COR-L47 (cell line): Measurements from ENCODE around the gene RASGRF2.
A peak's percentile ranks its signal among the peaks of the same experiment; 100 is the strongest.

Experiments
- DNase-seq: peaks from one replicate; lab custom pipeline; 2025; lab: John Stamatoyannopoulos, UW

RASGRF2 gene

GRCh38 chr5:80955082-80955590, 5.0 kb upstream of the RASGRF2 start:
- DNase-seq, result no peak

DNA sequence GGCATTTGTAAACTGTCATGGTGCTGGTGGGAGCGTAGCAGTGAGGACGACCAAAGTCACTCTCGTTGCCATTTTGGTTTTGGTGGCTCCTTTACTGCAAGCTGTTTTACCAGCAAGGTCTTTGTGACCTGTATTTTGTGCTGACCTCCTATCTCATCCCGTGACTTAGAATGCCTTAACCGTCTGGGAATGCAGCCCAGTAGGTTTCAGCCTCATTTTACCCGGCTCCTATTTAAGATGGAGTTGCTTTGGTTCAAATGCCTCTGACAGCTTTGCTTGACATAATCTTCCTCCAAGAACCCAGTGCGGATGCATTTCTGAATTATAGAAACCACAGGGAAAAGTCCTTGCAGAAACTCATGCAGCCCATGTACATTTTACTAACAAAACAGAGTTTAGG, 3.9 kb upstream of the RASGRF2 start:
- no peak for DNase-seq

DNA sequence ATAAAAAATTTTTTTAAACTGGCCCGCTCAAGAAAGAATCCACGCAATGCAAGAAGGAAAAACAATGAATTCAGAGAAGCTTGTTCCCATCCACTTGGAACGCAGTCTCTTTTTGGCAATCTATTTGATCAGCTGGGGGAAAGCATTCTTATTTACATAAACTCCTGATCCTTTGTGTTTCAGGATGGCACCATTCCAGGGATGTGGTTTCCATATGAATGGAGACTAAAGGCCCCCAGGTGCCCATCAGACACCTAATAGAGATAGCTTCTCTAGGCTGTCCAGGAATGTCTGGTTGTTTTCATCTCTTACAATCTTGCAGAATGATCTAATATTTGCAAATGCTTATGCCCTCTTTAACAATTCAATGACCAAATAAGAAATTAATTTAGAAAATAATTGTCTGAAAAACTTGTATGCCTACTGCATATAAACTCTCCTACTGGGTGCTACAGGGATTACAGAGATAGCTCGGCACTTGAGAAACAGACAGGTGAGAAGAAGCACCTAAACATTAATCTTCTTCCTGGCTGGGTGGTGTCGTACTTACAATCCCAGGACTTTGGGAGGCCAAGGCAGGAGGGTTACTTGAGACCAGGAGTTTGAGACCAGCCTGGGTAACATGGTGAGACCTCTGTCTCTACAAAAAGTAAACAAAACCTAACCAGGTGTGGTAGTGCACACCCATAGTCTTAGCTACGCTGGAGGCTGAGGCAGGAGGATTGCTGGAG, 3.0 kb upstream of the RASGRF2 start:
- DNase-seq, result peak; percentile 93

DNA sequence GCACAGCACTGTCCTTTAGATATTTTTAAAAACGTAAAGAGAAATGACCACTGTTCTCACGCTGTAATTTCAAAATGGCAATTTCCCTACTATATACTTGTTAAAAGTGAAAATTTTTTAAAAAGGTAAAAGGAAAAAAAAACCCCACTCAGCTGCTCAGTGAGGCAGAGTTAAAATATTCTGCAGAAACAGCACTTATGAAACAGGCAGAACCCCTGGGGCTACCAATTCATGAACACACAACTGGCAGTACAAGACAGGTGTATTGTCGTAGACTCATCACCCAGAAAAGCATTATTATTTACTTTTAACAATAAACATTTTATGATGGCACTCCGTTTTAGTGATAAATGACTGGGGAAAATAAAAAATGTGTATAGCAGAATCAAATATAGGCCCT, 1.5 kb upstream of the RASGRF2 start:
- peak; percentile 63 for DNase-seq

DNA sequence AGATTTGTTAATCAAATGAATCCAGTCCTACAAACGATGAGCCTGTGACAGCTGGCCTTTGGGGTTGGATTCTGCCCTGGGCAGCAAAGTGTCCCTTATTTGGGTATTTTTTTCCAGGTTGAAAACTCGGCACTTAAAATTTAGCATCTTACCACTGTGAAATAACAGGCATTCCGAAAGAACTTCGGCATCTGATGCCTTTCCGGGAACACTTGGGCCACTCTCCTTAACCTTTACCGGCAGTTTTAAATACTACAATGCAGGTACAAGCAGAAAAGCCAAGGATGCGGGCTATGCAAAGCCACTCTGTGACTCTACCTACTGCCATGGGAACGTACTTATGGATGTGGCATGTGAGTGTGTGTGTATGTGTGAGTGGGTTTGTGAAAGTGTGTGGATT, 1.0 kb upstream of the RASGRF2 start:
- DNase-seq, result no peak

- peak; percentile 7 for DNase-seq
Observed at GRCh38 chr5:80960531-80961375, 590 bp downstream of the RASGRF2 start.

GRCh38 chr5:80961376-80962281, 1.5 kb downstream of the RASGRF2 start:
- DNase-seq, result no peak

DNA sequence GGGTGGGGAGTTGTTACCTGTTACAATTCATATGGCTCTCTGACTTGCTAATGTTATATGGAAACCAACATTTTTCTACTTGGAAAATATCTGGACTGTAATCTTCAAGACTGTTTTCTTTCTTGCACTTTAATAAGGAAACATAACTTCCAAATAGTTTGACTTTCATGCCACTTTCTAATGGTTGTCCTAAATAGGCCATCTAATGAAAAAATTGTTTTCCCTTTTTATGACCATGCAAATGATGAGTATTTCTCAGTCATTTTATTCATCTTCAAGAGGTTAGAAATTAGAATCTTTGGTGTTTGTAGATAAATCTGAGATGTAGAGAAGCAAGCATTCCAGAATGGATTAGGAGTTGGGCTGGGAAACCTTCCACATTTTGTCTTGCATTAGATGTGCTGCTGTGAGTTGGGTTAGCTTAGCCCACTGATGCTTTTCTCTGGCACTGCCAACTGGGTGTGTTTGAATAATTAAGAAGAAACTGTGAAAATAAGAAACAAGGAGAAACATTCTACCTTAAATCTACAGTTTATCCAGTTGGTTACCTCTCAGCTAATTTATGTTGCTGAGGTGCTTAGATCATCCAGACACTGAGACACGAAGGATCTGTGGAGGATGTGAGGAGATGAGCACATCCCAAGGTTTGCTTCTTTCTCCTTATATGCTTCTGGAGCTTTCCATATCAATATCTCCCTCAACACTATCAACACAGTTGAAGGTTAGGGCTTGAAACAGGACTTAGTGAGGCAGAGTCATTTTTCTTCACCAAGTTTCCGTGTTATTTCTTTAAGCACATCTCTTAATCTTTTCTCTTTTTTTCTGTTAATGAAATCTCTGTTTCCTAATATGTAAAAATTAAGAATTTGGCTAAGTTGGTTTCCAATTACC, 2.7 kb downstream of the RASGRF2 start:
- DNase-seq, result no peak

- no peak for DNase-seq
Observed at GRCh38 chr5:80963521-80963895, 3.3 kb downstream of the RASGRF2 start.

GRCh38 chr5:80963966-80964481, 3.9 kb downstream of the RASGRF2 start:
- DNase-seq, result no peak

DNA sequence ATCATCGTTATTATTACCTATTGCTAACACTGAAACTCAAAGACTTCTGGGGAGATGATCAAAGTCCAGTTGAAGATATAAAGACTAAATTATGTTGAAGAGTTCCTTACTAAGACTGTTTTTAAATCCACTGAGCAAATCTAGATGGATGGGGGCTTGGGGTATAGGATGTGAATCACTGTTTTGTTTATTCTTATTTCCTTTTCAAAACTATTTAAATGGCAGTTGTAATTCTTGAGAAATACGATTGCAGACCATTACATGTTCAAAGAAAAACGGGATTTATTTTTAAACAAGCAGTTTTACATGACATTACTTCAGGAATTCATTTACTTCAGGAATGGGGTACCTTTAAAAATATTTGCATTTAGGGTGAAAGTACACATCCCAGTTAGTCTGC, 4.3 kb downstream of the RASGRF2 start:
- no peak for DNase-seq

- no peak for DNase-seq
Observed at GRCh38 chr5:80964919-80965318, 4.8 kb downstream of the RASGRF2 start.

DNA sequence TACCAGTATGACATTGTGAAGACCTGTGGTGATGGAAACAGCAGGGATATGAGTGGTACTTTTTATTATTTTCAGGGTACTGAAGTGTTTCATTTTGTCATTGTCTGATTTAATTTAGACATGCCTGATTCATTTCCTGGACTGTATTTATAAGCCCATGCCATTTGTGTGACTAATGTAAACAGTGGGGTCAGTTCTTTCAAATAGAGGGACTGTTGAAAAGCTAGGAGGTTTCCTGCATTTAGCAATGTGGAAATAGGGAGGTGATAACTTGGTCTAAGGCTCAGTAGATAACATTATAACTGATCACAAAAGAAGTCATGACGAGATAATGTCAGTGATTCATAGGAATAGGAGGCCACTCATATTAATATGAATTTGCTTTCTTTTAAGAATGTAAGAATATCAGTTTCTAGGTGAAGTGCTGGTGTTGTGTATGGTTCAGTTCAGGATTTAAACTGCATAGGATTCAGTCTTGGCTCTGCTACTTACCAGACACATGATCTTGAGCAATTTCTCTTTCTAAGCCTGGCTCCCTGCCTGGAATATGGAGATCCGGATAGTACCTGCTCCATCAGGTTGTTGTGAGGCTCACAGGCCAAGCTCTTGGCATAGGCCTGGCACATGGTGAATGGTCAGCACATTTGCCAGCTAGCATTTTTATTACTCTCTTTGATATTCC, 7.5 kb downstream of the RASGRF2 start:
- peak; percentile 3 for DNase-seq

DNA sequence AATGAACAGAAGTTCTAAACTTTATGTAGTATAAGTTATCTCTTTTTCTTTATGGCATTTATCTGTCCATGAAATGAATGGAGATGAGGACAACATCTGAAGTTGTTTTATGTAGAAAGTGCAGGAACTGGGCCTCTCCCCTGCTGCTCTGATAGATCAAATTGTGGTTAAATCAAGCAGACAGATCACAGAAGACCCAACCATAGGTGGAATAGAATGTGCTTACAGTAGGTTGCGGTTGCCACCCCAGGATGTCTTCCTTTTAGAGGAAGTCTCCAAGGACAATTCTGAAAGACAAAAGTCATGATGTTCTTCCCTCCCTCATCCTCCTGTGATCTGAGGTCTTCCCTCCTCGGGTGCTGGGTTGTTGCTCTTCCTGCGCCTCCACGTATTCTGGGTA, 12.9 kb downstream of the RASGRF2 start:
- no peak for DNase-seq

DNA sequence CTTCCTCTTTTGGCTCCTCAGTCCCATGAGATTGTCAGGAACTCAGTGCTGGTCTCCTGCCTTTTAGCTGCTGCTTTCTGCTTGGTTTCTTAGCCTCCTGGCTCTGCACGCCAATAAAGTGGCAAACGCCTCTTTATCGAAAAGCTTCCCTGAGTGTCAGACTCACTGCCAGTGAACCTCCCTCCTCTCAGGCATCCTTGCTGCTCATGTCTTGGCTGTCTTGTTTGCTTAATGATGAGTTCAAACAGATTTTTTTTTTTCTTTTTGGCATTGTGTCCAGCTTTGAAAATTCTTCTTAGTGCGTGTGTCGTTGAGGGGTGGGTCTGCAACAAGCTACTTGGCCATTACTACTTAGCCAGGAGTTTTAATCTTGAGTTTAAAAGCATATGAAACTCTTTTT, 14.9 kb downstream of the RASGRF2 start:
- DNase-seq, result no peak

DNA sequence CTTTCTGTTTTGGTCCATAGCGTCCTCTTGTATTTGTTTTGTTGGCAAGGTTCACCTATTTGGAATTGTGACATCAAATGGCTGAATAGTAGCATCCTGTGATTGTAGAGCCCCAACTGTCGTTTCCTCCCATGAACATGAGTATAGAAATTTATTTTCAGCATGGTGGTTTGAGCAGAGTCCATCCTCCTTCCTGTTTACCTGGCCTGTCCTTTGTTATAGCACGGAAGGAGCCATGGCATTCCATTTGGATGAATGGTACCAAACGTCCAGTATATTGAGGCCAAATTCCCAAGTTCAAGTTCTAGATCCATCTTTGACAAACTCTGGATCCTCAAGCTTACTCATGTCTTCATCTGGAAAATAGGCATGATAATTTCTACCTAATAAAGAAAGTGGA, 16.8 kb downstream of the RASGRF2 start:
- DNase-seq, result no peak

GRCh38 chr5:80977764-80978163, 17.6 kb downstream of the RASGRF2 start:
- DNase-seq, result no peak

GRCh38 chr5:80978772-80979317, 18.7 kb downstream of the RASGRF2 start:
- no peak for DNase-seq

DNA sequence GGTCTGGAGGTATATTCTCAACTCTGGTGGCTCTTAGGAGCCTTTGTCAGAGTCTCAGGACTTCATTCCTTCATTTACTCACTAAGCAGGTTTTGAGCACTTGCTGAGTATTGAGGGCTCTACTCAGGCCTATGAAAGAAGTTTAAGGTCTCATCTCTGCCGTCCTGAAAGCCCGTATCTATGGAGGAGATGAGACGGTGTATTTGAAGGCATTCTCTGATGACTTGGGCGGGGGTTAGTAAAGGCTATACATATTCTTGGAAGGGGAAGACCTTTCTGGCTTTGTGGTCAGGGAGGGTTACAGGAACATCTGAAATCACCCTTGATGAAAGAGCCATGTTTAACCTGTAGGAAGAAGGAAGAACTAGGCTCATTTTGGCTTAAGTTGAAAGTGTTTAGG, 21.9 kb downstream of the RASGRF2 start:
- no peak for DNase-seq

- DNase-seq, result no peak
Observed at GRCh38 chr5:80985600-80986228, 25.6 kb downstream of the RASGRF2 start.
